ENCODE measurements around the gene DR1. TPM values are rescaled to one million over a fixed set of nuclear protein-coding genes. Genes with fewer than 3 reads are reported as not detected.

Gene DR1
- total RNA-seq, 4 donors from 2014 or later: 19.5 to 83.1 (median 46.1) TPM

DNA sequence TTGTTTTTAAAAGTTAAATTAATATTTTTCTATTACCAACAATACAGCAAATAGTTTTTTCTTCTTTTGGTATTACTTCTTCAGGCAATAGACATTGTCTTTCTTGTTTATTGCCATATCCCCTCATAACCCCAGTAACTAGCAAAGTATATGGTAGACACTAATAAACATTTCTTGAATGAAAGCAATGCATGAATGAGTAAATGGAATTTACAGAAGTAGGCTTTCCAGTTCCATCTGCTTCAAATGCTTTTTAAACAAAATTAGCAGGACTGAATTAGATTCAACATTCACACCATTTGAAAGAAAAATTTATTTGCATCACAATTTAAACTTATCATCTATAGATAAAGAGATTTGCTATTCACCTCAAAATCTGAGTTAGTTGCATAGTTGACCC is 5.6 kb upstream of the DR1 start:
- Histone ChIP-seq H3K36me3 (no peaks in the 10 kb centered on the region), H3K27me3 (no peaks in the 10 kb centered on the region), H3K4me1 (no peaks in the 10 kb centered on the region), H3K27ac (no peak overlapping the region), H3K9me3 (no peaks in the 10 kb centered on the region), H3K4me3 (no peak overlapping the region)
- DNase-seq: no peak
- TF ChIP-seq POLR2A (IDR thresholded peaks at IDR 0.05): no peak
- TF ChIP-seq, protein P1, sequence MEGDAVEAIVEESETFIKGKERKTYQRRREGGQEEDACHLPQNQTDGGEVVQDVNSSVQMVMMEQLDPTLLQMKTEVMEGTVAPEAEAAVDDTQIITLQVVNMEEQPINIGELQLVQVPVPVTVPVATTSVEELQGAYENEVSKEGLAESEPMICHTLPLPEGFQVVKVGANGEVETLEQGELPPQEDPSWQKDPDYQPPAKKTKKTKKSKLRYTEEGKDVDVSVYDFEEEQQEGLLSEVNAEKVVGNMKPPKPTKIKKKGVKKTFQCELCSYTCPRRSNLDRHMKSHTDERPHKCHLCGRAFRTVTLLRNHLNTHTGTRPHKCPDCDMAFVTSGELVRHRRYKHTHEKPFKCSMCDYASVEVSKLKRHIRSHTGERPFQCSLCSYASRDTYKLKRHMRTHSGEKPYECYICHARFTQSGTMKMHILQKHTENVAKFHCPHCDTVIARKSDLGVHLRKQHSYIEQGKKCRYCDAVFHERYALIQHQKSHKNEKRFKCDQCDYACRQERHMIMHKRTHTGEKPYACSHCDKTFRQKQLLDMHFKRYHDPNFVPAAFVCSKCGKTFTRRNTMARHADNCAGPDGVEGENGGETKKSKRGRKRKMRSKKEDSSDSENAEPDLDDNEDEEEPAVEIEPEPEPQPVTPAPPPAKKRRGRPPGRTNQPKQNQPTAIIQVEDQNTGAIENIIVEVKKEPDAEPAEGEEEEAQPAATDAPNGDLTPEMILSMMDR (IDR thresholded peaks at IDR 0.05): no peak
- intact Hi-C loops (cut with DNase I; ENCODE audit: low total_unique reads): no loop called here

DNA sequence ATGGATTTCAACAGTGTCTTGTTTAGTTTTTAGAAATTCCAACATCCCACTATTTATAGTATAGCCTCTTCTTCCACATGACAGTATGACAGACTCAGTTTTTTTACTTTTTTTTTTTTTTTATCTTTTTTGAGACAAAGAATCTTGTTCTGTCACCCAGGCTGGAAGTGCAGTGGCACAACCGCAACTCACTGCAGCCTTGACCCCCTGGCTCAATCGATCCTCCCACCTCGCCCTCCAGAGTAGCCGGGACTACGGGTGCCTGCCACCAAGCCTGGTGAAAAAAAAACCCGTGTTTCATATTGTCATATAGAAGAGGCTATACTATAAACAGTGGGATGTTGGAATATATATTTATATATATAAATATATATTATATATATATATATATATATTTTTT is 1.2 kb upstream of the DR1 start:
- TF ChIP-seq, protein P1 (IDR thresholded peaks at IDR 0.05): no peak
- no peak for TF ChIP-seq POLR2A (IDR thresholded peaks at IDR 0.05)
- Histone ChIP-seq H3K27ac (no peak overlapping the region), H3K27me3 (no peaks in the 10 kb centered on the region), H3K4me3 (no peak overlapping the region), H3K9me3 (no peaks in the 10 kb centered on the region), H3K36me3 (no peaks in the 10 kb centered on the region), H3K4me1 (no peaks in the 10 kb centered on the region)
- no peak for DNase-seq
- intact Hi-C loops (cut with DNase I; ENCODE audit: low total_unique reads): no loop called here

DNA sequence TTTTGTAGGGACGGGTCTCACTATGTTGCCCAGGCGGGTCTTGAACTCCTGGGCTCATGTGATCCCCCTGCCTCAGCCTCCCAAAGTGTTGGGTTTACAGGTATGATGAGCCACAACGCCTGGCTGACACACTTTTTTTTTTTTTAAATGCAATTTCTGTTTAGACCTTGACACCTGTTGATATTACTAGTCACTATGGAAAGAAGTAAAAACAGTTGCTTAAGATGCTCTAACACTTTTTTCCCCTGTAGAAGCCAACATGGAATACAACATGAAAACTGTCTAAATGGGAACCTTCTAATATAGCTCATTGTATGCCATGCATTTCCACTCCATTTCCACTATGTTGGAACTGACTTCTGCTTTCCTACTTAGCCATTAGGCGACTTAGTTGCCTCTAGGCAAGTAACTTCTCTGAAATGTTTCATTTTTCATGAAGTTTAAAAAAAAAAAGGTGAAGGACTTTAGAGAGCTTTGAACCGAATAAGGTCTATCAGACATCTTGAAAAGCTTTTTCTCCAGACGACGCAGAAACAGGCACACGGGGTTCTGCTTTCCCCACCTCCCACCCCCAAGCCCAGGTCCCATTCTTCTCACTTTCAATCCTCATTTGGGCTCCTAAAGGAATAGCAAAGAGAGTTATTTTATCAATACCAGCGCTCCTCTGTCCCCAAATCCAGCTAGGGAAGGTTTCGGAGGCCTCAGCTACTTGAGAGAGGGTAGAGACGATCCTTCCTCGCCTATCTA is 648 bp upstream of the DR1 start:
- intact Hi-C loops (cut with DNase I; ENCODE audit: low total_unique reads): no loop called here
- Histone ChIP-seq H3K27ac (peak overlapping the region; percentile 90 to 91), H3K4me3 (peak overlapping the region; percentile 64), H3K27me3 (no peaks in the 10 kb centered on the region), H3K36me3 (no peaks in the 10 kb centered on the region), H3K9me3 (no peaks in the 10 kb centered on the region), H3K4me1 (no peaks in the 10 kb centered on the region)
- TF ChIP-seq, protein P1 (IDR thresholded peaks at IDR 0.05): no peak
- no peak for TF ChIP-seq POLR2A (IDR thresholded peaks at IDR 0.05)
- no peak for DNase-seq

DNA sequence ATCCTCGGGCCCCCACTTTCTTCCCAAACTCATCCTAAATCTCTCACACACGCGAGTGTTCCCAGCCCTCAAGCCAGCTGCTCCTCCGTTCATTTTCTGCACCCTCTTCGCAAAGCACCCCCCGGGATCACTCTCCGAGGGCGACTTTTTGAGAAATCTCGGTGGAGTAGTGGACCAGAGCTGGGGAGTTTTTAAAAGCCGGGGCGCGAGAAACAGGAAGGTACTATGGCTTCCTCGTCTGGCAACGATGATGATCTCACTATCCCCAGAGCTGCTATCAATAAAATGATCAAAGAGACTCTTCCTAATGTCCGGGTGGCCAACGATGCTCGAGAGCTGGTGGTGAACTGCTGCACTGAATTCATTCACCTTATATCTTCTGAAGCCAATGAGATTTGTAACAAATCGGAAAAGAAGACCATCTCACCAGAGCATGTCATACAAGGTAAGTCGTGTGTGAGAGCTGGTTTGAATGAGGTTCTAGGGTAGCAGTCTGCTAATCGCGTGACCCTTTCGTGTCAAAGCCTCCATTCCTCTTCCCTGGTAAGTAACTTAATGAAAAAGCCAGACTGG is 800 bp downstream of the DR1 start:
- Histone ChIP-seq H3K4me1 (no peaks in the 10 kb centered on the region), H3K27ac (peak overlapping the region; percentile 90 to 91), H3K36me3 (no peaks in the 10 kb centered on the region), H3K4me3 (peak overlapping the region; percentile 64), H3K9me3 (no peaks in the 10 kb centered on the region), H3K27me3 (no peaks in the 10 kb centered on the region)
- DNase-seq: no peak
- TF ChIP-seq POLR2A (IDR thresholded peaks at IDR 0.05): no peak
- TF ChIP-seq, protein P1 (IDR thresholded peaks at IDR 0.05): no peak
- intact Hi-C loops (cut with DNase I; ENCODE audit: low total_unique reads): no loop called here

DNA sequence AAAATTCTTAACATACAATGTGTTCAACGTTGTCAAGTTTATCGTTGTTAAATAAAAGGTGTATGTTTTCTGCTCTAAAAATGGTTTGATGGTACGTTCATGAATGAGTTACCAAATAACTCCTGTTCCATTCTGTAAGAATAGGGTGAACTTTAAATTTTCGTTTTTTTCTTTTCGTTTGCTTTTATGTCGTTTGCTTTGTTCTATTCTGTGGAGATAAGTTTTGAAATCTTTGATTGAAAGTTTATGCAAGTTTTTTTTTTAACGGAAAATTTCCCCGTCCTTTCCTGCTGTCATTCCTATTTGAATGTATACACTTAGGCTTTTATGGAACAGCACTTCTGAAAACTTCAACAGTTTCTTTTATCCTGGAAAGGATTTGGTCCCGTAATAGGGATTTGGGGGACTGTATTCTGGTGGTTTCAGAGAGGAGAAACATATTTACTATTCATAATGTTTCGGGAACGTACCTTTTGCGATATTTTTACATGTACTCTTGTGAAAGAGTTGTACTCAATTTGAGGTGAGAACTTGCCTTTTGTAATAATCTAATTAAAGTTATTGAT is 1.7 kb downstream of the DR1 start:
- TF ChIP-seq, protein P1 (IDR thresholded peaks at IDR 0.05): no peak
- TF ChIP-seq POLR2A (IDR thresholded peaks at IDR 0.05): no peak
- DNase-seq: no peak
- intact Hi-C loops (cut with DNase I; ENCODE audit: low total_unique reads): no loop called here
- H3K9me3 ChIP-seq: no peaks in the 10 kb centered on the region
- peak overlapping the region in 1 of 2 donors; percentile 91 for H3K27ac ChIP-seq
- H3K27me3 ChIP-seq: no peaks in the 10 kb centered on the region
- no peaks in the 10 kb centered on the region for H3K36me3 ChIP-seq
- H3K4me1 ChIP-seq: no peaks in the 10 kb centered on the region
- H3K4me3 ChIP-seq: peak overlapping the region; percentile 64
